ENCODE measurements around the gene RPS6KA4.
"Not testable (repeated sequence)": the region's sequence is repeated elsewhere in the genome, so short reads cannot be mapped to it uniquely, and the experiment has no call there.

RPS6KA4 gene

GRCh38 chr11:64358907-64359711, at the start of gene RPS6KA4:
Gene RPS6KA4 (plus strand): TSS chr11:64359162. CDS start chr11:64359236, 74 bp downstream.
- DNase-seq, result peak; percentile 85

- no peak for DNase-seq
Measured at GRCh38 chr11:64312947-64313346, 46.0 kb upstream of the RPS6KA4 start.

GRCh38 chr11:64313491-64314145, 45.3 kb upstream of the RPS6KA4 start:
- DNase-seq, result no peak

- no peak for DNase-seq
Measured at GRCh38 chr11:64314146-64314804, 44.7 kb upstream of the RPS6KA4 start.

- DNase-seq, result no peak
Measured at GRCh38 chr11:64314805-64315561, 44.0 kb upstream of the RPS6KA4 start.

GRCh38 chr11:64315667-64316526, 43.1 kb upstream of the RPS6KA4 start:
- not testable (repeated sequence) for DNase-seq

- DNase-seq, result peak; percentile 81
Measured at GRCh38 chr11:64316672-64317324, 42.2 kb upstream of the RPS6KA4 start.

GRCh38 chr11:64317325-64317960, 41.5 kb upstream of the RPS6KA4 start, which contains the start of gene TRMT112:
Gene TRMT112 (minus strand): TSS chr11:64317559. CDS start chr11:64317526, 33 bp downstream.
- DNase-seq, result peak; percentile 98

GRCh38 chr11:64317961-64318765, 40.8 kb upstream of the RPS6KA4 start, which contains the start of gene PRDX5:
Gene PRDX5 (plus strand): TSS chr11:64318121. CDS start chr11:64318216, 95 bp downstream.
- peak; percentile 98 for DNase-seq

GRCh38 chr11:64318766-64319761, 39.9 kb upstream of the RPS6KA4 start:
- no peak for DNase-seq

- no peak for DNase-seq
Measured at GRCh38 chr11:64320556-64320955, 38.4 kb upstream of the RPS6KA4 start.

GRCh38 chr11:64321026-64321425, 37.9 kb upstream of the RPS6KA4 start:
- no peak for DNase-seq

- no peak for DNase-seq
Measured at GRCh38 chr11:64321533-64321932, 37.4 kb upstream of the RPS6KA4 start.

GRCh38 chr11:64322925-64323260, 36.1 kb upstream of the RPS6KA4 start:
- no peak for DNase-seq

GRCh38 chr11:64323373-64323772, 35.6 kb upstream of the RPS6KA4 start:
- no peak for DNase-seq

GRCh38 chr11:64323984-64324383, 35.0 kb upstream of the RPS6KA4 start:
- not testable (repeated sequence) for DNase-seq

- no peak for DNase-seq
Measured at GRCh38 chr11:64324692-64325469, 34.1 kb upstream of the RPS6KA4 start.

GRCh38 chr11:64327375-64327774, 31.6 kb upstream of the RPS6KA4 start:
- DNase-seq, result no peak
